Measurements from ENCODE around the gene SPIN1. TPM values are rescaled to one million over a fixed set of nuclear protein-coding genes. Genes with fewer than 3 reads are reported as not detected.

Gene SPIN1
- total and polyA plus RNA-seq, 9 donors, result 56.3 to 86.0 (median 65.8) TPM

DNA sequence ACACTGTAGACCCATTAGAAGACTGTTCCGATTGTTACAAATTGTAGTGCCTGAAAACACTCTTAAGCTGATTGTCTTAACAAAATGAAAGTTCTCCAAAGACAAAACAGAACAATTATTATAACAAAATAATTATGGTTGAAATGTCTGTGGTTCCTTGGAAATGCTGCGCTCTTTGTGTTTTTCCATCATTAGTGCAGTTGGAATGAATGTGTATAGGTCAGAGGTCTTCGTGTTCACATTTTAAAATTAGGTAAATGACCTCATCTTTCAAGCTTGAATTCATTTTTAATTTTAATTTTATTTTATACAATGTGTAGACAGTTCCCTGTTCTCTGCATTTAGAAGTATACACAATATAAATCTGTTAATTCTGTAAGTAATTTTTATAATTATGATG is 90.0 kb downstream of the SPIN1 start:
- DNase-seq, result no peak
- Histone ChIP-seq H3K27me3 (ENCODE audit: control insufficient read depth, insufficient read depth, low read length) (no peaks in the 10 kb centered on the region), H3K27ac (ENCODE audit: low read length) (no peak overlapping the region), H3K9me3 (replicated peaks; ENCODE audit: control insufficient read depth, low read depth, low read length) (no peaks in the 10 kb centered on the region), H3K36me3 (ENCODE audit: control insufficient read depth, insufficient read depth, low read length) (peaks cover 18% of the 10 kb centered on the region), H3K4me3 (ENCODE audit: low read length) (no peak overlapping the region), H3K4me1 (ENCODE audit: control insufficient read depth, insufficient read depth, low read length) (peaks cover 9% of the 10 kb centered on the region)
- WGBS (ENCODE audit: insufficient coverage), result no CpG with 5 or more reads among the region's 3 CpGs

DNA sequence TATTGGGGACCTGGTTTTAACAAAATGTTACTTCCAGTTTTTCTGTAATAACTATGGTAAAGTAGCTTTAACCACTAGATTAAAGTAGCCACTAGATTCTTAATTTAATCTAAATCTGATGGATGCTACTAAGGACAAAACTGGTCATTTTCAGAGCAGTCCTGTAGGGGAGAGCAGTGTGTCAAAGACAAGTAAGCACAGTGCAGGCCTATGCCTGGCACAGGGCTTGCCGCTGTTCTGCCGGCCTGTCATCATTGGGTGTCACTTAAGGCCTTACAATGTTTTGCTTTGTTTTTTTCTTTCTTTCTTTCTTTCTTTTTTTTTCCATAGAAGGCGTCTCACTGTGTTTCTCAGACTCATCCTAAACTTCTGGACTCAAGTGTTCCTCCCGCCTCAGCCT is 93.7 kb downstream of the SPIN1 start:
- Histone ChIP-seq H3K27ac (ENCODE audit: low read length) (no peak overlapping the region), H3K27me3 (ENCODE audit: control insufficient read depth, insufficient read depth, low read length) (no peaks in the 10 kb centered on the region)
- WGBS (ENCODE audit: insufficient coverage), result 97% methylated on average over 3 of the region's 4 CpGs

DNA sequence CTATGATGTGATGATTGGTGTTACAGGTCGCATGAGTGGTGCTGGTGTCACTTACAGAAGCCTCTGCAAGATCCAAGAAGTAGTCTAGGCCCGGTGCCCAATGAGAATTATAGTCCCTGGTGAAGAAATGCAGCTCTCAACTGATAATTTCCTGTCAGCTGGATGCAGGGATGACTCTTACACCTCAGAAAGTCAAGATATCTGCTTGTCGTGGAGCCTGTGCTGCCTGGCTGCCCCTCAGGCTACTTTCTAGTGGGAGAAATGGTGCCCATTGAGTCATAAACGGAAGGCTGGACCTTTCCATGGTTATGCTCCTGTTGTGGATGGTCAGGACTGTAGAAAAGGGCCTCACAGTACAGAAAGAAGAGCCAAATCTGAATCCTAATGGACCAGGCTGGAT is 99.9 kb downstream of the SPIN1 start:
- Histone ChIP-seq H3K9me3 (replicated peaks; ENCODE audit: control insufficient read depth, low read depth, low read length) (no peaks in the 10 kb centered on the region), H3K27ac (ENCODE audit: low read length) (no peak overlapping the region), H3K36me3 (ENCODE audit: control insufficient read depth, insufficient read depth, low read length) (peaks cover 10% of the 10 kb centered on the region), H3K4me1 (ENCODE audit: control insufficient read depth, insufficient read depth, low read length) (no peaks in the 10 kb centered on the region), H3K27me3 (ENCODE audit: control insufficient read depth, insufficient read depth, low read length) (no peaks in the 10 kb centered on the region), H3K4me3 (ENCODE audit: low read length) (no peak overlapping the region)
- WGBS (ENCODE audit: insufficient coverage), result 82% methylated on average over 4 of the region's 4 CpGs
- DNase-seq, result no peak

More for the DNA sequence above, 93.7 kb downstream of the SPIN1 start:
- Histone ChIP-seq H3K4me1 (ENCODE audit: control insufficient read depth, insufficient read depth, low read length) (peaks cover 1% of the 10 kb centered on the region), H3K36me3 (ENCODE audit: control insufficient read depth, insufficient read depth, low read length) (peaks cover 6% of the 10 kb centered on the region), H3K4me3 (ENCODE audit: low read length) (no peak overlapping the region), H3K9me3 (replicated peaks; ENCODE audit: control insufficient read depth, low read depth, low read length) (no peaks in the 10 kb centered on the region)
- no peak for DNase-seq

DNA sequence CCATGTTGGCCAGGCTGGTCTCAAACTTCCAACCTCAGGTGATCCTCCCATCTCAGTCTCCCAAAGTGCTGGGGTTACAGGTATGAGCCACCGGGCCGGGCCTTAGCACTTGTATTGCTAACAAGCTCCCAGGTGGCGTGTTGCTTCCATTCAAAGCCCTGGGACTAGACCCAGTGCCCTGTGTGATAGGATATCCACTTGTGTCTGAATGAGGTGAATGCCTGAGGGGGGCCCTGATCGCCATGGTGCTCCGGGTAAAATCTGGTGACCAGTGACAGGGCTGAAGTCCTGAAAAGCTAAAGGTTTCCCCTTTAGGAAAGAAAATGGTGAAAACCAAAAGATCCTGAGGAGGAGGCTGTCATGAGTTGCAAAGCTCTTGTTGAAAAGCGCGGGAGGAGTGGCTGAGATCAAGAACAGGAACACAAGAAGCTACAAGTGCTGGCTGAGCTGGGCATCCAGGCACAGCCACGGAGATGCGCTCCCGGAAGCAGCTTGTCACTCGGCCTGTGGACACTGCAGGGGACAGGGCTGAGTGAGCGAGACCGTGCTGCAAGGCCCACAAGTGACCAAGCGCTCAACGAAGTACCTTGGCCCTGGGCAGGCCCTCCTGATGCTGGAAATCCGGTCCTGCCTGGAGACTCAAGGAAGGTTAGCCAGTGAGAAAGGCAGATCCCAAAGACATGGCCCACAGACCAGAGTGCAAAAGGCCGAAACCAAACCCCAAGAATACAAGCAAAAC is 106.9 kb downstream of the SPIN1 start:
- no peak for DNase-seq
- no peaks in the 10 kb centered on the region for H3K4me1 ChIP-seq (ENCODE audit: control insufficient read depth, insufficient read depth, low read length)
- no peaks in the 10 kb centered on the region for H3K9me3 ChIP-seq (replicated peaks; ENCODE audit: control insufficient read depth, low read depth, low read length)
- WGBS (ENCODE audit: insufficient coverage), result 88% methylated on average over 16 of the region's 17 CpGs
- no peak overlapping the region for H3K27ac ChIP-seq (ENCODE audit: low read length)
- H3K36me3 ChIP-seq (ENCODE audit: control insufficient read depth, insufficient read depth, low read length), result no peaks in the 10 kb centered on the region
- no peak overlapping the region for H3K4me3 ChIP-seq (ENCODE audit: low read length)
- no peaks in the 10 kb centered on the region for H3K27me3 ChIP-seq (ENCODE audit: control insufficient read depth, insufficient read depth, low read length)

DNA sequence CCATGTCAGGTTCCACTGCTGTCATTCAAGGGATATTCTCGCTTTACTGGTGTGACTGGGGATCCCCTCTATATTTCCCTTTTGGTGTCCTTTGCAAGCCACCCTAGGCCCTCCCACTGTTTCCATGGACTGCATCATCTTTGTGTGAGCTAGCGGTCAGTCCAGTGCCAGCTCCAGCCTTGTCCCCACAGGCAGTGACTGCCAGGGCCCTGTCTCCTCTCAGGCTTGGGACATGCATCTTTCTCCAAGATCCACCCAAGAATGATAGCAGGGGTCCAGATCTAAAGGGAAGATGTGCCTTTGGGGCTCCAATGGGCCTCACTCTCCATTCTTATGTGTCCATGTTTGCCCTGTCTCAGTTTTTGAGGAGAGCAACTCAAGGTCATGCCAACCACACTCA is 109.0 kb downstream of the SPIN1 start:
- Histone ChIP-seq H3K36me3 (ENCODE audit: control insufficient read depth, insufficient read depth, low read length) (no peaks in the 10 kb centered on the region), H3K4me3 (ENCODE audit: low read length) (no peak overlapping the region), H3K27me3 (ENCODE audit: control insufficient read depth, insufficient read depth, low read length) (no peaks in the 10 kb centered on the region), H3K27ac (ENCODE audit: low read length) (no peak overlapping the region), H3K4me1 (ENCODE audit: control insufficient read depth, insufficient read depth, low read length) (no peaks in the 10 kb centered on the region), H3K9me3 (replicated peaks; ENCODE audit: control insufficient read depth, low read depth, low read length) (no peaks in the 10 kb centered on the region)
- no peak for DNase-seq
- WGBS (ENCODE audit: insufficient coverage), result no CpG with 5 or more reads among the region's 2 CpGs

DNA sequence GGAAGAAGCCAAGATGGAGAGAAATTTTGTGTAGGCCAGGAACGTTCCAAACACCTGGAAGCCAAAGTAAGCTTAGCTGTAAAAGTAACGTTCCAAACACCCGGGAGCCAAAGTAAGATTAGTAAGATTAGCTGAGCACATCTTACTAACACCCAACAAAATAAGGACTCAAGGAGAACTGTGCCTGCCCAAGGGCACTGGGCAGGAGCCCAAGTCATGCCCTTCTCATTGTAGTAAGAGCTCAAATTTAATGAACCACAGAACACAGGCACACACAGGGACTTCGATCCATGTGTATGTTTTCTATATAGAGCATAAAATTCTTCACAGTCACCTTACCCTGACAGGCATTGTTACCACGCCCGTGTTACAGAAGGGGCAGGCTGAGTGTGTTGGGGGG is 110.6 kb downstream of the SPIN1 start:
- DNase-seq, result no peak
- H3K4me1 ChIP-seq (ENCODE audit: control insufficient read depth, insufficient read depth, low read length), result no peaks in the 10 kb centered on the region
- WGBS (ENCODE audit: insufficient coverage), result no CpG with 5 or more reads among the region's 6 CpGs

DNA sequence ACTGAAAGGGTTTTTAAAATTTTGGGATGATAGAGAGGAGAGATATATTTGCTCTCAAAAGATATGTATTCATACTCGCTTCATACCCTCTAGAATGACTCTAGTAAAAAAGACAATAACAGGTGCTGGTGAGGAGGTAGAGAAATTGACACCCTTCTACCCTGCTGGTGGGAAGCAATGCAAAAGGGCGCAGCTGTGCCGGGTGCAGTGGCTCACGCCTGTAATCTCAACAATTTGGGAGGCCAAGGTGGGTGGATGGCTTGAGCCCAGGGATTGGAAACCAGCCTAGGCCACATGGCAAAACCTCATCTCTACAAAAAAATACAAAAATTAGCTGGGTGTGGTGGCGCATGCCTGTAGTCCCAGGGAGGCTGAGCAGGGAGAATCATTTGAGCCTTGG is 112.8 kb downstream of the SPIN1 start:
- Histone ChIP-seq H3K27ac (ENCODE audit: low read length) (no peak overlapping the region), H3K27me3 (ENCODE audit: control insufficient read depth, insufficient read depth, low read length) (no peaks in the 10 kb centered on the region), H3K36me3 (ENCODE audit: control insufficient read depth, insufficient read depth, low read length) (no peaks in the 10 kb centered on the region), H3K4me1 (ENCODE audit: control insufficient read depth, insufficient read depth, low read length) (no peaks in the 10 kb centered on the region), H3K4me3 (ENCODE audit: low read length) (no peak overlapping the region), H3K9me3 (replicated peaks; ENCODE audit: control insufficient read depth, low read depth, low read length) (no peaks in the 10 kb centered on the region)
- no peak for DNase-seq
- 88% methylated on average over 1 of the region's 5 CpGs for WGBS (ENCODE audit: insufficient coverage)

More for the DNA sequence above, 110.6 kb downstream of the SPIN1 start:
- no peak overlapping the region for H3K4me3 ChIP-seq (ENCODE audit: low read length)
- no peaks in the 10 kb centered on the region for H3K36me3 ChIP-seq (ENCODE audit: control insufficient read depth, insufficient read depth, low read length)
- H3K9me3 ChIP-seq (replicated peaks; ENCODE audit: control insufficient read depth, low read depth, low read length), result no peaks in the 10 kb centered on the region
- H3K27ac ChIP-seq (ENCODE audit: low read length), result no peak overlapping the region
- no peaks in the 10 kb centered on the region for H3K27me3 ChIP-seq (ENCODE audit: control insufficient read depth, insufficient read depth, low read length)

DNA sequence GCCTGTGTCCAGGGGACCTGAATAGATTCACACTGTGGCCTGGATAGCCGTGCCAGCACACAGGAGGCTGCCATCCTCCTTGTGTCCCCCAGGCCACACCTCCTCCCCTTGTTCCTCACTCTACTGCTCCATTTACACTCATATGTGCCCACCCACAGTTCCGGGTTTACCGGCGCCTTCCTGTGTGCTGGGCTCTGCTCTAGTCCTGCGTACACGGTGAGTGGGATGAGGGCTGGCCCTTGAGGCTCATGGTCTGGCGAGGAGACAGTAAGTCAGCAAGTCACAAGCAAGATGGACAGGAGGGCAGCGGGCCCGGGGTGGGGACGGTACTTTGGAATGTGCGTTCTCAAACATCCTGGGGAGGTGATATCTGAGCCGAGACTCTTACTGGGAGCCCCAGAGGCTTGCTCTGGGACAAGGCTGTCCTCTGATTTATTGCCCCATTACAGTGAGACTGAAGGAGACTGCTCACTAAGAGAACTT is 114.3 kb downstream of the SPIN1 start:
- 36% methylated on average over 8 of the region's 12 CpGs for WGBS (ENCODE audit: insufficient coverage)
- no peak overlapping the region for H3K4me3 ChIP-seq (ENCODE audit: low read length)

DNA sequence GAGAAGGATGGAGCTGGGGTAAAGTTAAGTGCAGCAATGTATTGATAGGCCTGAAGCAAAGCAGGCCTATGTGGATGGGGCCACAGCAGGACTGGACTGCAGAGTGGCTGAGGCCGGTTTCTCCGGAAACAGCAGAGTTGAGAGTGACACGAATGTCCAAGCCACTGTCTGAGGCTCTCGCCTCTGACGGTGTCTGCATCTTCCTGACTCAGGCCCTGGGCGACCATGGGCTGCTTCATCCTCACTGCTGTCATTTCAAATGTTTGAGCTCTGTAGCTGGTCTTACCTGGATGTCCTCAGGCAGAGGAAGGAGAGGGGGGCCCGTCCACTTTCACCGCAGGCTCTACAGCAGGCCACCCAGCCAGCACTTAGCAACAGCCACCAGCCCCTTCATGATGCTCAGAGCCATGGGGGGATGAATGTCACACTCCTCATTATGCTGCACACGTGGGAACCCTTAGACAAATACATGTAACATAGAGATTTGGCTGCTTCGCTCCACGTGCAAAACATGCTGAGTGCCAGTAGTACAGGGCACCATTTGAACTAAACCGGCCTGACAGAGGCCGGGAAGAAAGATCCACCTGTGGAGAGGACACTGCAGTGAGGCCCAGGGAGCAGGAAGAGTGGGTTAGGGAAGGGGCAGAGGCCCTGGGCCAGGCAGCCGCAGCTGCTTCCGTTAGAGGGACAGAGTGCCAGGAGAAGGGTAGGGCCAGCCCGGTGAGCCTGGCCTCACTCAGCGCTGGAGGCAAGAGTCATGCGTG is 115.0 kb downstream of the SPIN1 start:
- H3K36me3 ChIP-seq (ENCODE audit: control insufficient read depth, insufficient read depth, low read length), result no peaks in the 10 kb centered on the region
- no peaks in the 10 kb centered on the region for H3K27me3 ChIP-seq (ENCODE audit: control insufficient read depth, insufficient read depth, low read length)
- no peak overlapping the region for H3K27ac ChIP-seq (ENCODE audit: low read length)
- no peaks in the 10 kb centered on the region for H3K9me3 ChIP-seq (replicated peaks; ENCODE audit: control insufficient read depth, low read depth, low read length)
- WGBS (ENCODE audit: insufficient coverage), result 71% methylated on average over 10 of the region's 18 CpGs
- H3K4me3 ChIP-seq (ENCODE audit: low read length), result no peak overlapping the region
- no peaks in the 10 kb centered on the region for H3K4me1 ChIP-seq (ENCODE audit: control insufficient read depth, insufficient read depth, low read length)
- DNase-seq, result no peak

More for the DNA sequence above, 114.3 kb downstream of the SPIN1 start:
- DNase-seq, result no peak
- Histone ChIP-seq H3K27ac (ENCODE audit: low read length) (no peak overlapping the region), H3K4me1 (ENCODE audit: control insufficient read depth, insufficient read depth, low read length) (no peaks in the 10 kb centered on the region), H3K9me3 (replicated peaks; ENCODE audit: control insufficient read depth, low read depth, low read length) (no peaks in the 10 kb centered on the region), H3K27me3 (ENCODE audit: control insufficient read depth, insufficient read depth, low read length) (no peaks in the 10 kb centered on the region), H3K36me3 (ENCODE audit: control insufficient read depth, insufficient read depth, low read length) (no peaks in the 10 kb centered on the region)

All from muscle of leg (tissue), 11 donors.